Ishikawa (cell line): ENCODE results near the gene MR1.

Experiments
- CREB1 ChIP-seq: IDR thresholded peaks from 2 replicates; pipeline ENCODE4 v1.6.1; 2012; ENCODE audit warnings: low read depth
- REST ChIP-seq: IDR thresholded peaks from 2 replicates; pipeline ENCODE4 v1.6.1; 2012; ENCODE audit warnings: low read depth, mild to moderate bottlenecking

- no peak for TF ChIP-seq REST
- TF ChIP-seq CREB1 = no peak
Observed at GRCh38 chr1:180988253-180988752, 45.5 kb upstream of the MR1 start.
